T-helper 22 cell (primary cell): ENCODE data around the gene STXBP5.

Experiments used
- DNase-seq: peaks from one replicate; pipeline ENCODE4 v3.0.0-alpha.2; 2020; ENCODE audit warnings: low read depth

STXBP5 gene

DNA sequence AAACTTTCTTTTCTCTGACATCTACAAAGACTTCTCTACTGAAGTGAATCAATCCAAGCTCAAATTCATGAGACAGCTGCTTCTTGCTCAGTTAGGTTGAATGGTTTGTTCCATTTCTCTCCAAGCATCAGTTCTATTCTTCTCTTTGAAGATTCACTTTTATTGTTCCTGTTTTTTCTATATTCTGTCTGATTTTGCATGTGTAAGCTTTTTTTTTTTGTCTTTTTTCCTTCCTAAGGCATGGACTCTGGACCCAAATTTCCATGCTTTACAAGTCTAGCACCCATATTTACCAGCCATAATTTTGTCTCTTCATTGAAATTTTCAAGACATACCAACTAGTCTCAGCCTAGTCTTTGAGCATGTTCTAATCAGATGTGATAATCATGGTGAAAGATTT, 25.9 kb upstream of the STXBP5 start:
- DNase-seq: no peak

- no peak for DNase-seq
These were observed 24.4 kb upstream of the STXBP5 start for GRCh38 chr6:147179809-147180208.

- DNase-seq: no peak
These were observed 23.3 kb upstream of the STXBP5 start for GRCh38 chr6:147180926-147181325.

- no peak for DNase-seq
These were observed 19.8 kb upstream of the STXBP5 start for GRCh38 chr6:147184379-147184778.

GRCh38 chr6:147185216-147185615, 19.0 kb upstream of the STXBP5 start:
- no peak for DNase-seq

- no peak for DNase-seq
These were observed 13.7 kb upstream of the STXBP5 start for GRCh38 chr6:147190556-147190955.

GRCh38 chr6:147192278-147192911, 11.8 kb upstream of the STXBP5 start:
- no peak for DNase-seq

DNA sequence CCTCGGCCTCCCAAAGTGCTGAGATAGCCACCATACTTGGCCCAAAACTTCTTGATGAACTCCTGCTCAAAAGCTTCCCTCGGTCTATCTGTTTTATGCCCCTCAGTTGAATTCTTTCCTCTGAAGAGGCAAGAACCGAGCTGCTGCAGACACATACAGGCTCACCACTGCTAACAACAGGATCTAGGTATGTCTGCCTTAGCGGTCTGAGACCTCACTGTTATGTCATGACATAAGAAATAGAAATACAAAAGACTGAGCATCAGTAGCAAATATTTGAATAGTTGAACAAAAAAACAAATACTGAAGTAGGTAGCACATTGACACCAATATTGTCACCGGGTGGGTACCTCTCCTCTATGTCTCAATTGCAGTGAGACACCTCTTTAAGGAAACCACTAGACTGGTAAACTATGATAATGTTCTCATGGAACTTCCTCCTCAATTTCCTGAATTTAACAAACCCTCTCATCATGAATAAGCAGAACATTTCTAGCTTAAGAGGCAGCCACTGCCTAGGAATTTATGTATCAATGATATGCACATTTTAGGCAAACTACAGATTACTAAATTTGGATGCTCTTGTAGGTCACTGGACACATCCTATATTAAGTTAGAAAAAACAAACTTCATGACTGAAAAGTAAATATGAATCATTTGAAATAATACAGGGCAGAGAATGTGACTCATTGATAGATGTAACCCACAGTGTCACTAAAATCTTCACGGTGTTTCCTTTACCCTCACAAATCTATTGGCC, 9.4 kb upstream of the STXBP5 start:
- DNase-seq: no peak

- no peak for DNase-seq
These were observed 8.7 kb upstream of the STXBP5 start for GRCh38 chr6:147195510-147195909.

- no peak for DNase-seq
These were observed 8.2 kb upstream of the STXBP5 start for GRCh38 chr6:147195987-147196386.

GRCh38 chr6:147200711-147201110, 3.5 kb upstream of the STXBP5 start:
- DNase-seq: no peak

DNA sequence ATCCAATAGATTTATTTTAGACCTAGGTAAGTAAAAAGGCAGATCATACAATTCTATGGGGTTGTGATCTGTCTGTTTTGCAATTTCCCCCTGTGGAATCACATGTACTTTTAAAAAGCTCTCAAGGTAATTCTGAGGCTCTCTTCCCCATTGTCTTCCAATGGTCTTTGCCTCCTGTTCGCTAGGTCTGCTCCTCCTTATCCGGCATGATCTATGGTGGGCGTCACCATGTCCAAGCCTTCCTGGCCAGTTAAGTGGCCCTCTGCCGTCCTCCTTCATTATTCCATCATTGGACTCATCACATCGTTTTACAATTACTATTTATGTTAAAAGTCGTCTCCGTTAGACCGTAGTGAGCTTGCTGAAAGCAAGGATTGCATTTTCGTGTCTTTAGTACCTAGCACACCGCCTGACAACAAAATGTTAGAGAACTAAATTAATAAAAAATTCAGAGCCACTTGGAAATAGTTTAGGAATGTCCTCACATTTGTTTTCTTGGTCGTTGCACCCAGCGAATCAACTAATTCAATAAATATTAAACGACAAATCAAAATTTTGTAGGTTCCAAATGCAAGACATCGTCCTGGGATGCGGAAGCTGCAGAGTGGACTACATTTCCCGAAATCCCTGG, 2.2 kb upstream of the STXBP5 start:
- no peak for DNase-seq

DNA sequence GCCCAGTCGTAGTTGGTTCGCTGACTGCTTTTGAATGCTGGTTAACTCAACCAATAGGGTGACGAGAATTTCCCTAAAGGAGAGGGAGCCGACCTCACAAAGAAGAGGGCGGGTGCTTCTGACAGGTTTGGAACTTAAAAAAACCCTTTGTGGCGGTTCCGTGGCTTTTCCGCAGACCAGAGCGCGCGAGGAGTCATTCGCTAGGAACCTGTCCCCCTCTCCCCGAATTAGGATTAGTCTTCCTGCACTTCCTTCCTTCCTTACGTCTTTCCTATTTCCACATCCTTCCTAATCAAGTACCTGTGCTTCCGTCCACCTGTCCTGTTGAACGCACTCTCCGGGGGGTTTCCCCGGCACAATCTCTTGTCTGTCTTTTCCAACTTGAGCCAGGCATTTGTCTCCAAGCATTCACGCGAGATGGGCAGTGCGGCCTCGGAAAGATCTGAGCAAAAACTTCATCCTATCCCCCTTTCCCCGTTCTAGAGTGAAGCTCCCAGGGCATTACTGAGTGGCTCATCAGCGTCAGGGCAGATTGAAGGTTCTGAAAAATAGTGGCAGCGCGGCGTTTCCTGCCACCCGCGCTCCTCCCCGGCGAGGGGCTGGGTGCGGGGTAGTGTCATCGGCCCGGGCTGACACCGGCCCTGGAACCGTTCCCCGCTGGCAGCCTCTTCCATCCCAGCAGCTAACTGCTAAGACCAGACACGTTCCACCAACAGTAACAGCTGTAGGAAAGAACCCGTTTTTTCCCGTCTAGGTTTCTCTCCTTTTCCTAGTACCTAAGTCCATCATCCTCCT, 1.5 kb upstream of the STXBP5 start:
- DNase-seq: peak; percentile 78

DNA sequence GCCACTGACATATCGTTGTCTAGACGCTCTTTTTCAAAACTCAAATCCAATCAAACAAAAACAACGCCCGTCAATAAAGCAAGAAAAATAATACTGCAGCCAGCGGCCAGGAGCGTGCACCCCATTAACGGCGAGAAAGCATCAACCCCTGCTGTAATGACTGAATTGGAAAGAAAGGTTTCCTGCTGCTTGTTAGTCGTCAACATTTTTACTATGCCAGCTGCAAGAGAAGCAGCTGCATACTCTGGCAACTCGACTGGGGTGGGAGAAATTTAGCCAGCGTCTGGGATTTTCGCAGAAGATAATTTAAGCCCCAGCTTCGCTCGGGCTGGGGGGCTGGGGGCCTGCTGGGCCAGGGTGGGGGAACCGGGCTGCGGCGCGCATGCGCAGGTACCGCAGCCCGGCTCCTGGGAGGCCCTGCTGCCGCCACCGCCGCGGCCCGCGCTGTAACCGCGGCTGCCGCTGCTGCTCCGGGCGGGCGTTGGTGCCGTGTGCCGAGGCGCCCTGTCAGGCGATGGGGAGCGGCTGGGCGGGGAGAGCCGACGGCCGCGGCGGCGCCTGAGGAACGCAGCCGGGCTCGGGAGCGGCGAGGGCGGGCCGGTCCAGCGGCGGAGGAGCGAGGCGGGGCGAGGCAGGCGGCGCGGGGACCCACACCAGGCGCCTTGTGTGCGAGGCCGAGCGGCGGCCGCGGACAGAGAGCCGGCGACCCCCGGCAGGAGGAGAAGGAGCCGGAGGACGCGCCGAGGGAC, 732 bp upstream of the STXBP5 start:
- DNase-seq: peak; percentile 64

- no peak for DNase-seq
These were observed 660 bp downstream of the STXBP5 start for GRCh38 chr6:147204843-147205311.

DNA sequence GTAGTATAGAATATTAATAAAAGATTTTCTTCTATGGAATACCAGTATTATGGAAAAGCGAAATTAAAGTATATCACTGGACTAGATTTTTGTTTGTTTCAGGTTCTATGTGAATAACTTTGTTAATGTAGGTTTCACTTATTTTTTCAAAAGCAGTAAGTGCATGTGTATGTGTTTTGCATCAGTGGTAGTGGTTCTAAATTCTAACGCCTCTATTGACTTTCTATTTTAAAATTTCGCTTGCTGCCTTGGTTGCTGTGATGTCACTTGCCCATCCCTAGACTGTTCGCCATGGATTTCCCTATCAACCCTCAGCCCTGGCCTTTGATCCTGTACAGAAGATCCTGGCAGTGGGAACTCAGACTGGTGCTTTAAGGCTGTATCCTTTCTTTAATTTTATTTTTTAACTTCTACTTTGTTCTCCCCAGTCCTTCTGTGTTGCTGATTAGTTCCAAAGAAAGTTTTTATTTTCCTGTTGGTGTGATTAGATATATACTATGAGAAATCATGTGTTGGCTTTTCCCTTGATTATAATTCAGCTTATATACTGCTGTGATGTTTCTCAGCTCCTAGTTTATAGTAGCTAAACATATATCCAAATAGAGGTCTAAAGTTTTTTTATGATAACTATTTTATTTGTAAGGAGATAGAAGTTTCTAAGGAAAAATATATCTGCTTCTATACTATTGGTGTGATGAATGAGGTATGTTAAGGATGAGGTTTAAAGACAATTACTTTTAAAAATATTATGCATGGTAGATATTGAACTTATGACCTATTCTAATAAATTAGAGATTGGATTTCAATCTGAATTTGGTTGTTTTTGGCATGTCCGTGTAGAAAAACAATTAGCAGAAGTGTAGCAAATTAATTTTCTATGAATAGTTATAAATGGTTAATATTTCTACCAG, 1.7 kb downstream of the STXBP5 start:
- no peak for DNase-seq

DNA sequence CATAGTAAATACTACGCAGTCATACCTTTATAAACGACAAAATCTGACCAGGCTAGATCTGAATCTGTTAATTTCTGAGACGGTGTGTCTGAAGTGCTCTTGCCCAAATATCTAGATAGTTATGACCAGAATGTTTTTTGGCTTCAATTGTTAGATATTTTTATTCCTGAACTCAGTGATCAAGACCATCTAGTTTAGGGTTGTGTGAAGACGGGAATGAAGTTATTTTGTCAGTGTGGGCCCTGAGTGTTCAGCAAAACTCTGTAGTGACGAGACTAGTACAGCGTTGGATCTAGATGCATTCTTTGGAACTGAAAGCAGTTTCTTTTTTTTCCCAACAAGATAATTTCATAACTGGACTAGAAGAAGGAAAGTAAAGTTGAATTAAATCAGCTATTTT, 3.1 kb downstream of the STXBP5 start:
- DNase-seq: no peak

GRCh38 chr6:147207837-147208754, 3.9 kb downstream of the STXBP5 start:
- DNase-seq: no peak

DNA sequence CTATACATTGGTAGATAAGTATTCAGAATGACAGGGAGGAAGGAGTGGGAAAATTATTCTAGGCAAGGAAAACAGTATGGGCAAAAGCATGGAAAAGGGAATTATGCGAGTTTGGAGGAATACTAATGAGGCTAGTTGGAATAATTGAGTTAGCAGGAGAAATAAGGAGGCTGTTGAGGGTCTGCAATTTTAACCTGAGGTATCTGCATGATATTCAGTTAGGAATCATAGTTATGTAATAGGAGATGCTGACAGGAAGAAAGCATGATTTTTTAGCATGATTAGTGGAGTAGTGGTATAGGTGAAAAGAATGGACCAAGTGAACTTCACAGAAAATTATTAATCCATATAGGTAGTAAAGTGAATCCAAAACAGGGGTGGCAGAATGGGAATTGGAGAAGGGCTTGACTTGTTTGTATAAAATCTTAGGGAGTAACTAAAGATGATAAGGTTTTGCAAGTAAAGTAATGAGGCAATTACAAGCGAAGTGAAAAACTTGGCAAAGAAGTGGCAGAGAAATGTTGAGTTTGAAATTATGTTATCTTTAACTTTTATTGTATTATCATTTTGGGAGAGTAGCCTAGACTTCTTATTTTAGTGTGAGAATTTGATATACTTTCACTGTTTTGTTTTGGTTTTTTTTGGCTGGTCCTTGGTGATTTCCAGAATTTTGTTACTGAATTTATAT, 5.7 kb downstream of the STXBP5 start:
- no peak for DNase-seq
